Uterus (tissue), 2 donors: ENCODE results near the gene MAPT.

Experiments
- POLR2A ChIP-seq, 2 donors: fragments of 450-650 bp; IDR thresholded peaks; one replicate each; pipeline ENCODE4 v1.6.1; 2016; ENCODE audit warnings: antibody characterized with exemption in 2 of 2, mild to moderate bottlenecking in 1 of 2, moderate library complexity in 1 of 2
- TF ChIP-seq, protein P1 (sequence below), 4 experiments: fragments of 200-600 bp in 2 of 4; fragments of 450-650 bp in 2 of 4; sonication (generic) in 2 of 4; IDR thresholded peaks; one replicate each; pipeline ENCODE4 v1.5.1; 2016 to 2019; ENCODE audit warnings: antibody characterized with exemption in 4 of 4, mild to moderate bottlenecking in 2 of 4, moderate library complexity in 1 of 4

GRCh38 chr17:45951941-45952340, 57.6 kb downstream of the MAPT start:
- TF ChIP-seq, protein P1, sequence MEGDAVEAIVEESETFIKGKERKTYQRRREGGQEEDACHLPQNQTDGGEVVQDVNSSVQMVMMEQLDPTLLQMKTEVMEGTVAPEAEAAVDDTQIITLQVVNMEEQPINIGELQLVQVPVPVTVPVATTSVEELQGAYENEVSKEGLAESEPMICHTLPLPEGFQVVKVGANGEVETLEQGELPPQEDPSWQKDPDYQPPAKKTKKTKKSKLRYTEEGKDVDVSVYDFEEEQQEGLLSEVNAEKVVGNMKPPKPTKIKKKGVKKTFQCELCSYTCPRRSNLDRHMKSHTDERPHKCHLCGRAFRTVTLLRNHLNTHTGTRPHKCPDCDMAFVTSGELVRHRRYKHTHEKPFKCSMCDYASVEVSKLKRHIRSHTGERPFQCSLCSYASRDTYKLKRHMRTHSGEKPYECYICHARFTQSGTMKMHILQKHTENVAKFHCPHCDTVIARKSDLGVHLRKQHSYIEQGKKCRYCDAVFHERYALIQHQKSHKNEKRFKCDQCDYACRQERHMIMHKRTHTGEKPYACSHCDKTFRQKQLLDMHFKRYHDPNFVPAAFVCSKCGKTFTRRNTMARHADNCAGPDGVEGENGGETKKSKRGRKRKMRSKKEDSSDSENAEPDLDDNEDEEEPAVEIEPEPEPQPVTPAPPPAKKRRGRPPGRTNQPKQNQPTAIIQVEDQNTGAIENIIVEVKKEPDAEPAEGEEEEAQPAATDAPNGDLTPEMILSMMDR (IDR thresholded peaks at IDR 0.05): no peak
- TF ChIP-seq POLR2A (IDR thresholded peaks at IDR 0.05): no peak
